NCI-H1048 (cell line): ENCODE data around the gene ABCC5.

Source experiments
- DNase-seq: peaks from one replicate; lab custom pipeline; 2025; lab: John Stamatoyannopoulos, UW

Gene ABCC5

DNA sequence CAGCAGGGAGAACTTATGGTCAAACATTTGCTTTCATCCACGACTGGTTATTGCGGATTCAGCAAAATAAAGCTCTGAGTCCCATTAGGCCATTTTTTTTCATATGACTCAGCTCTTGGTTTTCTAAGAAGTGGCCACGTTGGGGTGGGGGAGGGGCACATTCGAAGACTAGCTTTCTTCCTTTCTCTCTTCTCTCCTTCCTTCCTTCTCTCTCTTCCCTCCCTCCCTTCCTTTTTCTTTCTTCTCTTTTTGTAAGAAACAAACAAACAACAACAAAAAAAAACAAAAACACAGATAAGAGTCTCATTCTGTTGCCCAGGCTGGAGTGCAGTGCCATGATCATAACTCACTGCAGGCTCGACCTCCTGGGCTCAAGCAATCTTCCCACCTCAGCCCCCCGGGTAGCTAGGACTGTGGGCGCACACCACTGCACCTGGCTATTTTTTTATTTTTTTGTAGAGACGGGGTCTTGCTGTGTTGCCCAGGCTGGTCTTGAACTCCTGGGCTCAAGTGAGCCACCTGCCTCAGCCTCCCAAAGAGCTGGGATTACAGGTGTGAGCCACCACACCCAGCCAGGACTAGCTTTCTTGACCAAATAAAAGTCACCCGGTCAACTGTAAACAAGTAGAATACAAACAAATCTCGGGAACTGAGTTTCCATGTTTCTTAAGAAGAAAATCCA is 41.6 kb downstream of the ABCC5 start:
- DNase-seq, result no peak

DNA sequence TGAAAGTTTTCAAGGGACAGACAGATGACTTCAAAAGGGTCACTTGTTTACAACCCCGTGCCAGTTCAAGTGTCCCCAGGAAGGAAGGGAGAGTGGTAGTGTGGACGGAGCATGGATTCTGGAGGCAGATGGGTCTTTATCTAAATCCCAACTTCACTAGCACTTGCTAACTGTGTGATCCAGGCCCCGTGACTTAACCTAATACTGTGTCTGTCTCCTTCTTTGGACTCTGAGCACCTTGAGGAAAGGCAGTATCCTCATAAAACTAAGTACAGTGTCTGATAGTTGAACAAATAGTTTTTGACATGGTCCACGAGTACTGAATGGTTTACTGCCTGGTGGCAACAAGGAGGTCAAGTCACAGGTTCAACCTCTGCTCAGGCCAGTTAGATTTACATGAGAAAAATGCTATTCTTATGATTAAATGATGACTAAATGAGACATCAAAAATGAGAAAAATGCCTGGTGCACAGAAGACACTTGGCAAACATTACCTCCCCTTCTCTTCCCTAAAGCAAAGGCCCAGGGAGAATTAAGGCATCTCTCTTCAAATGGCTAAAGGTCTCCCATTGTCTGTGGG is 48.9 kb downstream of the ABCC5 start:
- DNase-seq, result no peak

DNA sequence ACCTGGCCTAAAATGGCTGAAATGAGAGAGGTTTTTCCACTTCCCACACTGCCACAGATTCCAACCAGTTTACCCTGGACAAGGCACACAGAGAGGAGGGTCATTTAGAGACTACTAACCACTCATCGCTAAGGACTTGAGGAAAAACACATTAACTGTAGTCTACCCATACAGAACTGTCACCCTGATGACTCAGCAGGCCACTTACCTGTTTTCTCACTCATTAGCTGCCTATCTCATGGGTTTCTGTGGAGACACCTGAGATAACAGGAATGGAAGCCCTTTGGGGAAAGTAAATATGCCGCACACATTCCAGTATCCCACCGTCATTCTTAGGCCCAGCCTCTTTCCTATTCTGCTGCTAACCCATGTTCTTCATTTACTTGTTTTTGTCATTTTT is 50.0 kb downstream of the ABCC5 start:
- no peak for DNase-seq

DNA sequence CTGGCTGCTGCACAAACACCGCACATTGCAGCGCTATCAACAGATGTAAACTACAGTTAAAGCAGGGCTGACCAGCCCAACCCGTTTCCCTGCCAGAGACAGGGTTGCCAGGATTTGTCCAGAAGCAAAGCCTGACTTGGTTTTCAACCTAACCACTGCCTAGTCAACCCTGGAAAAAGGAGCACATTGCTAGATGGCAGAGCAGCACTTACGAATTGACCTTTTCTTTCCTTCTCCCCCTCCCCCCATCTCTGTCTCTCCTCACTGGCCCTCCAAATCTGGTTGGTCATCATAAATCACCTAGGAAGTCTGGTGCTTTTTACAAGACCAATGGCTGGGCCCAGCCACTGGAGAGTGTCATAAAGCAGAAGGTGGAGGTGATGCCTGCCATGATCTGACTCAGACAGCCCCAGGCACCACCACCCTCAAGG is 51.3 kb downstream of the ABCC5 start:
- no peak for DNase-seq

DNA sequence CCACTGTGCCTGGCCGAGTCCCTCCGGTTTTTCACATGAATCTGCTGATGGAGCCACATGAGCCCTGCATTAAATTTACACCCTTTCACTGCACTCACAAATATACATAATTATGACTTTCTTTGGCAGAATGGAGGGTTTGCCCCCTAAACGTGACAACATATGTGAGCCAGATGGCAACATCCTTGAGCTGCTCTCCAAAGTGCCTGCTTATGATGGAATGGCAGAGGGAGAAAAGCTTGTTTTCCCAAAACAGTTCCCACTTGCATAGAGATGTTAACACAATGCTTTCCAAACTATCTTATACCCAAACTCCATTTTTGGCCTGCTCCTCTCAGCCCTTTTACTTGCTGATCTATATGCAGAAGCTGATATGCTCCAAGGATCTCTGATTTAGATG is 54.9 kb downstream of the ABCC5 start:
- no peak for DNase-seq

DNA sequence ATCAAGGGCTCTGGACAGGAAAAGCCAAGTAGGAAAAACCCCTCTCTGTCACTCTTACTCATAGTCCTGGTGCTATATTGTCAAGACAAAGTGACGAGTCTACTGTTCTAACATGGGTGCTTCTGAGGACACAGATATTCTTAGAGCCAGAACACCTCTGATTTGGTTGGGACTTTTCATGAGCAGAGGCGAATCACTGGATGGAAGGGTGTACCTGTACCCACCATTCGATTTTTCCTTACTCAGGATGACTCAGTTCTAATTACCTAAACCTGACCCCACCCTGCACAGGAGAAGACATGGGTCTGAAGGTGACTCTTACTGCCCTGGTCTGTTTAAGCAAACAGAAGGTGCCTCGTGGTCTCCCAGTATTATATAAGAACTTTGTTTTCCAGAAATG is 58.5 kb downstream of the ABCC5 start:
- no peak for DNase-seq

DNA sequence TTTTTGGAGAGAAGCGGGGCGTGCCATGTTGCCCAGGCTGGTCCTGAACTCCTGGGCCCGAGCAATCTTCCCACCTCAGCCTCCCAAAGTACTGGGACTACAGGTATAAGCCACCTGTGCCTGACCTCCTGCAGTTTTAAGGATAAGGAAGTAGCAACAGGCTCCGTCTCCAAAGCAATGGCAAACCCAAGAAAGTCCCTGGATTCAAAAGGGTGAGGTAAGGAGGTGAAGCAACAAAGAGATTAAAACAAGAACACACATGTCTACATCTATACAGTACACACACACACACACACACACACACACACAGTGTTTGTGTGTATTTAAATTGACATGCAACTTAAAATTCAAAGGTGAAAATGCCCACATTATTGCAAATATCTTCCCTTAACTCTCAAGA is 58.9 kb downstream of the ABCC5 start:
- no peak for DNase-seq

DNA sequence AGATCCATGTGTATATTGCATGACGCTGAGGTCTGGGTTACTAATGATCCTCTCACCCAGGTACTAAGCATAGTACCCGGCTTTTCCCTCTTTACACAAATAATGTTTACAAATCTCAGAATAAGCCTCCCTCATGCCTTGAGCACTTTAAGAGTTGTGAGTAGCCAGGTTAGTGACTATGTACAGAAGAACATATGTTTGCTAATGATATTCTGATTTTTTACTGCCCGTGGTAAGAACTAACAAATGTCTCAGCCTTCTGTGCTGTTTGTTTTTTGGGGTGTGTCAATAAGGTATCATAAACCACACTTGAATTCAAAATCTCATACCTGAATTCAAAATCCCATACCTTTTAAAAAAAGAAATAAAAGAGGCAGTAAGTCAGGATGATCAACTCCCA is 59.5 kb downstream of the ABCC5 start:
- no peak for DNase-seq

DNA sequence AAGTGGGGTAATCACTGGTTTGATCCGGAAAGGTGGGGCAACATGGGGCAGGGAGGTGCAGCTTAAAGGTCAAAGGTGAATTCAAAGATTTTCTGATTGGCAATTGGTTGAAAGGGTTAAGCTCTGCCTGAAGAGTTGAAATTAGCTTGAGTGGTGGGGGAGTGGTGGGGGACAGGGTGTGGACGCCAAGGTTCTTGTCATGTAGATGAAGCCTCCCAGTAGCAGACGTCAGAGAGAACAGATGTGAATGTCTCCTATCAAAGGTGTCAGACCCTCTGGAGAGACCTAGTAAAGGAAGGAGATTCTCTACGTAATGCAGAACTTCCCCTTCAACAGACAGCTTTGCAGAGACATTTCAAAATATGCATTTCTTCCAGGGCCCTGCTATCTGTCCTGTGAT is 62.8 kb downstream of the ABCC5 start:
- DNase-seq, result no peak

DNA sequence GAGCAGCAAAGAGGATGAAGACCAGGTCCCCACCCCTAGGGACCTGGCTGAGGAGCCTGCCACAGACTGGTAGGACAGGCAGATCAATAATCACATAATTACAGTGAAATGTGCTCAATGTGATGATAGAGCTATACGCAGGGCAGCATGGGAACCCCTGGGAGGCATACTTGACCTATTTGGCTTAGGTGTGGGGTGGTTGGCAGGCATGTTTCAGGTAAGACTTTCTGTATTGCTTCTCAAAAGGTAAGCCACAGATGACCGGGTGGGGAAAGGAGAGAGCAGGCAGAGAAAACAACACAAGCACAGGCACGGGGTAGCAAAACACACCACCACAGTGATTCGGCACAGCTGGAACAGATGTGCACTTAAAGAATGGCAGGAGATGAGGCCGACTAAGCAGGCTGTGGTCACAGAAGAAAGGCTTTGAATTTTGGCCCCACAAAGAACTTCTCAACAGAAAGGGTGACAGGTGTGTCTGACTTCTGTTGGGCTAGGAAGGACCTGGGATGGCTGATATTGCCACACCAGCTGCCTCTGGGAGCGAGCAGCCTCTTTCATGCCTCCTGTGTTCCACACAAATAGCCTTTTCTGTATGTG is 64.1 kb downstream of the ABCC5 start:
- no peak for DNase-seq

DNA sequence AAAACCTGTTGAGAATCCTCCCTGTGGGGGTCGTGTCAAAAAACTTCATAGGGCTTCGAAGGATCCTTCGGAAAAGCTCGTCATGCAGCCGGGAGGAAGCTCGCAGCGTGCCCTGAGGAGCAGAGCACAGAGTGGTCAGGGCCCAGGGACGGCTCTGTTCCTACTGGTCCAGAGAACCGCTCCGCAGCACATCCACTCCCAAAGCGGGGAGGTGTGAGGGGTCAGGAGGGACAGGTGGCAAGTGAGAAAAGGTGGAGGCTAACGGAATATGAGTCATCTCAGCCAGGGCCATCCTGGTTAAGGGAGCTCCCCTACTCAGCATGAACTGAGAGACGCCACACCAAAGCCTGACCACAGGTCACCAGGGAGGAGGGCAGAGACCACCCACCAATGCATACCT is 66.2 kb downstream of the ABCC5 start:
- no peak for DNase-seq

DNA sequence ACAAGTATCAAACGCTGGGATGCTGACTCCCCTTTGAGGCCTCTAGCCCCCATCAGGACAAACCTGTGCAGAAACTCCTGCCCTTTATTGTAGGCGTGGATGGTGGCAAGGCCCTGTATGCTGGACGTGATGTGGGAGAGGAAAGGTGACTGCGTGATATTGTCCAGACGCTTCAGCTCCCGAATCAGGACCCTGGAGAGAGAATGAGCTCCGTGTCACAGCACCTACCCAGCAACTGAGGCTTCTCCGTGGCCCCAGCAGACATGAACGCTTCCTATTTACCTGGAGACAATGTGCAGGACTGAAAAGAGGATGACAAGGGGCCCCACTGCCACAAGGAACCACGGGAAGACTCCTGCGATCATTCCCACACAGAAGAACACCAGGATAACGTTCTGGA is 68.0 kb downstream of the ABCC5 start:
- no peak for DNase-seq

DNA sequence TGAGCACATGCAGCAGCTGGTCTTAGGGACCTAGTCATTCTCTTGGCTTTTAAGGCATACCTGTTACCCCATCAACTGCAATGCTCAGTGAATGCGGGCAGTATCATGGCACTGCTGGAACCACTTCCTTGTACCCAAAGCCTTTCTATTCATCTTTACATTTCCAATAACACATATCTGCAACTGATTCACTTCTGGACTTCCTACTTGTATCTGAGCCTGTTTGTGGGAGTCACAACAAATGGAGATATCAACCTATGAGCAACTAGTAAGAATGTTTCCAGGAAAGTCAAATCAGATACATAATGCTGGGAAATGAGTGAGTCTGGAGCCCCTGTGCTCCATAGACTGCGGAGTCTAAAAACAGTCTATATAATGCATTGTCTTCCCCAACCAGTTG is 71.6 kb downstream of the ABCC5 start:
- DNase-seq, result no peak

DNA sequence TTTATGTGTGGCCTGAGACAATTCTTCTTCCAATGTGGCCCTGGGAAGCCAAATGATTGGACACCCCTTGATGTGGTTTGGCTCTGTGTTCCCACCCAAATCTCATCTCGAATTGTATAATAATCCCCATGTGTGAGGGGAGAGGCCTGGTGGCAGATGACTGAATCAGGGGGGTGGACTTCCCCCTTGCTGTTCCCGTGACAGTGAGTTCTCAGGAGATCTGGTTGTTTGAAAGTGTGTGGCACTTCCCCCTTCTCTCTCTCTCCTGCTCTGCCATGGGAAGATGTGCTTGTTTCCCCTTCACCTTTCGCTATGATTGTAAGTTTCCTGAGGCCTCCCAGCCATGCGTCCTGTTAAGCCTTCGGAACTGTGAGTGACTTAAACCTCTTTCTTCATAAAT is 72.9 kb downstream of the ABCC5 start:
- no peak for DNase-seq

DNA sequence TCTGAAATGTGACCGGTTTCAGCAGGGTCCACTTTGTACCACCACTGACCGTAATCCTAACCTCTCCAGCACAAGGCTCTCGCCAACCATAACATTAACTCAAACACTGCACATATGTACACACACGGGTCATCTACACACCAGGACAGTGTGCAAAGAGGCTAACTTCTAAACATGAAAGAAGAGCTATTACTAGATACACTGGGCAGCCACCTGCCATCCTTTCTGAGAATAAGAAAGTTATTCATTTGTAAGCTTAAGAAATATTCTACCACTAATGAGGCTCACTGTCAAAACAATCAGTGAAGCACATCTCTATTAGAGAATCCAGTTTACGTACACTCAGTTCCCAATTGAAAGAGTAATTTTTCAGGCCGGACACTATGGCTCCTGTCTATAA is 73.9 kb downstream of the ABCC5 start:
- no peak for DNase-seq

DNA sequence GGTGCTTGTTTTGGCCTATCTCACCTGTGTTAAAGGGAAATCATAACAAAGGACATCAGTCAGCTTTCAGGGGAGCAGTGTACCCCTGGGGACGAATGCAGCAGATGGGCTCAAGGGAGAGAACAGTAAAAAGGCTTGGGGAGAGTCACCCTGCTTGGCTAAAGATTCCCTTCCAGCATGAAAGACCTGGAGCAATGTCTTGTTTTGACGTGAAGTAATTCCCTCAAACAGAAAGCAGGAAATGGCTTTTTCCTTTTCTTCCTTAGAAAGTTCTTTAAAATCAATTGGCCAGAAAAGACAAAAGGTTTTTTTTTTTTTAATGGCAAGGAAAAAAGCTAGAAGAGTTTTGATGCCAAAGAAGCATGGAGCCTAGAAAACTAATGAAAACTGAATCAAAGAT is 76.5 kb downstream of the ABCC5 start:
- DNase-seq, result no peak

DNA sequence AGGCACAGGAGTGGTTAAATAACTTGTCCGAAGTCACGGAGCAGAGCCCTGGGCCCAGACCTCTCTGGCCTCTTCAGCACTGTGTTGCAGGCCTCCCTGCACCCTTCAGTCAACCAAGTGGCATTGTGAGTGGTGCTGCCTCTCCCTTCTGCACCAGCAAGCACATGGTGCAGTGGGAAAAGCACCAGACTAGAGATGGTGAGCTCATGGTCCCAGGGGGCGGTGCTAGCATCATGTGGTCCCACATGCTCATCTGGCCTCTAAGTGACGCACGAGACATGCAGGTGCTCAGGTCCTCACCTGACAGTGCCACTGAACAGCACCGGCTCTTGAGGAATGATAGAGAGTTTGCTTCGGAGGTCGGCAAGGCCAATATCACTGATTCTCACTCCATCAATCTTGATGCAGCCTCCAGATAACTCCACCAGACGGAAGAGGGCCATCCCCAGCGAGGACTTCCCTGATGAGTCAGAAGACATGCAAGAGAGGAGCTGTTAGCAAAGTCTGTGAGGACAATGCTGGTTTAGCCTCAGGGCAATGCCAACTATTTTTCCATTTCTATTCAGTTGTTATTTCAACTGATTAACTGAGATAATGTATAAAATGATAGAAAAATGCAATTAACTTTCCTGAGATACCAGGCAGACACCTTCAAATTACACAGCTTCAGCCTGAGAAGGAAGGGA is 79.9 kb downstream of the ABCC5 start:
- no peak for DNase-seq

DNA sequence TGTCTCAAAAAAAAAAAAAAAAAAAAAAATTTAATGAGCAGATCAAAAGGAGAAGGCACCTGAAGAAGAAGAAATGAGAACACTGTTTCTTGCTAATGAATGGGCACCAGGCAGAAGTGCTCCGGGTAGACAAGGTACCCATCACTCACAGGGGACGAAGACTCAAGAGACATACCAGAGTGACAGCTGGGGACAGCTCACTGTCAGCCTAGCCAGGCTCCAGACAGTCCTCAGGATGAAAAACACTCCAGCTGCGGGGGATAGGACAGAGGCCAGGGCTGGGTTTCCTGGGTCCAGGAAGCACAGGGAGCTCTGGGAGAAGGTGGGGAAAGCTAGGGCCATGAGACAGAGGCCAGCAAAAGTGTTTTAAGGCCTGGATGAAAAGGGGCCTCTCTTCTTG is 84.5 kb downstream of the ABCC5 start:
- DNase-seq, result no peak

DNA sequence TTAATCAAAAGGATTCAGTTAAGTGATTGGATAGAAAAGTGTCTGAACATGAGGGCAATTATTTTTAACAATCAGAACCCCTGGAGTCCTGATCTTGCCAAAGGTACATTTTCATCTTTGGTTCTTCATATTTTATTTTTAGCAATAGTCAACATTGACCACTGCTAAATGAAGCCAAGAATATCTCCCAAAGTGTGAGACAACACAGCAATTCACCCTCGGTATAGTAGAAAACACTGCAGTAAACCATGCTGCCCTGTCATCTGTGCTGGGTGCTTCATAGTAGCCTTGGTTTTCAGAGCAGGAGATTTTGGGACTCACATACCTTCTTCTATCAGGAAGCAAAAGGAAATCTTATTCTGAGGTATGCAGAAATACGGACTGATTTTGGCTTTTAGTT is 85.8 kb downstream of the ABCC5 start:
- DNase-seq, result no peak

DNA sequence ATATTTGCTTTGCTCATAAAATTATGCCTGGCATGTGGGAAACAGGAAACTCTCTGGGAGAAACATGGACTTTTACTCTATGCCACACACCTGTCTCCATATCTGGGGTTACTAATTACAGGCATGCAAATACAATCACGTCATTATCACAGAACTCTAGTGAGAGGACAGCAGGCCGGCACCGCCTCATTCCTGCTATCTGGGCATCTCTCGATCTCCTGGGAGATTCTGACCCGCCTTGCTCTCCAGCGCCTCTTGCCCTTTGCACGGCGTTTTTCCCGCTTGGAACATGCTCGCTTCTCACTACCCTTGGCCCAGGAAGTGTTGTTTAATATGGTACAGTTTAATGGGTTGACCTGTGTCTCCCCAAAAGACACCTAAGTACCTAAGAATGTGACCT is 87.6 kb downstream of the ABCC5 start:
- no peak for DNase-seq

DNA sequence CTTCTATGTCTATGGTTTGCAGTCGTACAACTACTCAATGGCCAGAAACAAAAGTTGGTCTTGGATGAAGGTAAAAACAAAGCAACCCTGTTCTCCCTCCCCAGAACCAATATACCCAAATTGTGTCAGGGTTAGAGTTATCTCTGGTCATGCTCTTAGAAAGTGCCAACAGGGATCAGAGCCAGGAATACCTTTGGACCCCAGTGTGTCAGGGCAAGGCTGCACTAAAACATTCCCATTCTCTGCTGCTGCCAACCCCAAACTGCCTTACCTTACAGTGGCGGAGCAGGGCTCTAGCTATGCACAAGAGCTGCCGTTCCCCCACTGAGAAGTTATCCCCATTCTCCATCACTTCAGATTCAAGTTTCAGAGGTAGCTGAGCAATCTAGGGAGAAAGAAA is 90.6 kb downstream of the ABCC5 start:
- no peak for DNase-seq

DNA sequence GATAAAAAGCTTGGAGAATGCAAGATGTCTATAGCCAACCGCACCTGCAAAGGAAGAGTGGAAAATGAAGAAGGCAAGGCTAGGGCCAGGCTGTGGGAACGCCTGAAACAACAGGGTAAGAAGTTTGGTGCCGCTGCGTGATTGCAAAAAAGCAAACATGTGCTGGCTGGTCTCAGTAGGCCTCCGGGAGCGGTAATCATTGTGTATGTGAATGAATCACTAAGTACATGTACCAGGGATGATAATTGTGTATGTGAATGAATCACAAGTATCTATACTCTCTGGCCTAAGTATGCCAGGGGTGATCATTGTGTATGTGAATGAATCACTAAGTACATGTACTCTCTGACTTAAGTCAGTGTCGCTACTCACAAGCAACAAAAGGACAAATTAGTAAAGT is 92.7 kb downstream of the ABCC5 start:
- no peak for DNase-seq

DNA sequence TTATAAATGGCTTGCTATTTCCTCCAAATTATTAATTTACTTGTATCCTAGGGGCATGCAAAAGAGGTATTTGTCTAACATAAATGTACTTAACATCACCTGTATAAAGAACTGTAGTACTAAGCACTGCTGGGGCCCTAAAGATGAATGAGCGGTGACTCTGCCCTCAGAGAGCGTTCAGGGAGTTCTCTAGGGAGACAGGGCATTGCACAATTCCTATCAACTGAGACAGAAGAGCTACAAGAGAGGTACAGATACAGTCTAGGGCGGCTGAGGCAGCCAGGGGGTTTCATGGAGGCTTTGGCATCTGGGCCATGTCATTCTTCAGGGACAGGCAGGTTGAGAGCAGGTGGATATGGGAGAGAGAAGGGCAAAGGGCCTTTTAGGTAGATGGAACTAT is 93.1 kb downstream of the ABCC5 start:
- no peak for DNase-seq
